Measurements from ENCODE around the gene SLC6A1. TPM values are rescaled to one million over a fixed set of nuclear protein-coding genes. Genes with fewer than 3 reads are reported as not detected.

The SLC6A1 gene
- polyA plus RNA-seq, 2 donors: 6.9 to 12.7 TPM

Other genes with a start within 250 kb of the SLC6A1 start
- 1 to 10 TPM; 6.1 to 7.3 TPM for gene SLC6A11, start 176.5 kb upstream of the SLC6A1 start, polyA plus RNA-seq
- gene HRH1, start 161.7 kb downstream of the SLC6A1 start, polyA plus RNA-seq: 1 to 10 TPM; 1.2 to 2.2 TPM